CD4-positive, alpha-beta T cell treated with Interleukin-17A for 4 hours (primary cell): ENCODE data around the gene TNNT2.

Experiments used
- DNase-seq: peaks from one replicate; pipeline ENCODE4 v3.0.0-alpha.2; 2020; ENCODE audit warnings: mixed read lengths

TNNT2 gene

DNA sequence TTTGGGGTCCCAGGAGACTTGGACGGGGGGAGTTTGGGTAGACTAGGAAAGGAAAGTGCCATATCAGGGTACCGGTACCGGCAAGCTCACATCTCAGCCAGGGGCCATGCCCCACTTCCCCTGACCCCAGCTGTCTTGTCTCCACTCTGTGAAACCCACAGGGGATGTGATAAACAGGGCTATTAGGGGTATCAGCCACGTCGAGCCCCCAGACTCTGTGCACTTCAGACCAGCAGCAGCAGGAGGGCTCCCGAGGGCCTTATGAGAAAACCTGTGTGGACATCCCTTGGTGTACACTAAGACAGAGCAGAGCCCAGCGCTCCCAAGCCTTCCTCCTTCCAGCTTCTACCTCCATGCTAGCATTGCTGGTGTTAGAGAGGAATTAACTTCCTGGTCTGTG, 46.3 kb downstream of the TNNT2 start:
- DNase-seq, result no peak

DNA sequence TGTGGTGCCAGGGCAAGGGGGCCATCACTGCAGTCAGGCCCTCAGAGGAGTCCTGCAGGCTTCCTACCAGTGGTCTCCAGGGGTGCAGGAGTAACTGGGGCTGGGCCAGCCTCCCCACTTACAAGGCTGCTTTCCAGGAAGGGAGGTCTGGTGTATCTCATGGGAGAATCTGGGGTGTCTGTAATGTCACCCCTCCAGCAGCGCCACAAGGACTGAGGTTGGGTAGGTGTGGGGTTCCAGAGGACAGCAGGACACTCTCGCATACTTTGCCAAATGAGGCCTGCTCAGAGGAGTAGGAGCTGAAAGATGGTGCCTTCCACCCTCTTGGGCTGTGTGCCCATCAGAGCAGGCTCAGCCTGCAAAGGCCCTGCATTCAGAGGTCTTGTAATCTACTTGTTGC, 46.9 kb downstream of the TNNT2 start:
- no peak for DNase-seq

DNA sequence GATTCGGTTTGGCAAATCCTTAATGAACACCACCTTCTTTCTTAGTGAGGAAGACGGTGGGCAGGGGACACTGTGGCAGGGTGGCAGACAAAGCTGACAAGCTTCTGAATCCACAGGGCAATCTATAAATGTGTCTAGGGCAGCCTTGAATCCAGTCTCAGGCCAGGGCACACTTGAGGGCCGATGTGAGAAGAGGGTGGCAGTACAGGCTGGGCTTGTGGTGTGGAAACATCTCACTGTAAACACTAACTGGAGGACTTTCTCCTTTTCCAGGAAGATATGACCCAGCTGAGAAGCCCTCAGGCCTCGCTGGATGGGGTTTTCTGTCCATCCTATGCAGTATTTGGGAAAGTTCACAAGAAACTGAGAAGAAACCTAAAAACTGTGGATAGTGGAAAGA, 47.7 kb downstream of the TNNT2 start:
- DNase-seq, result no peak

DNA sequence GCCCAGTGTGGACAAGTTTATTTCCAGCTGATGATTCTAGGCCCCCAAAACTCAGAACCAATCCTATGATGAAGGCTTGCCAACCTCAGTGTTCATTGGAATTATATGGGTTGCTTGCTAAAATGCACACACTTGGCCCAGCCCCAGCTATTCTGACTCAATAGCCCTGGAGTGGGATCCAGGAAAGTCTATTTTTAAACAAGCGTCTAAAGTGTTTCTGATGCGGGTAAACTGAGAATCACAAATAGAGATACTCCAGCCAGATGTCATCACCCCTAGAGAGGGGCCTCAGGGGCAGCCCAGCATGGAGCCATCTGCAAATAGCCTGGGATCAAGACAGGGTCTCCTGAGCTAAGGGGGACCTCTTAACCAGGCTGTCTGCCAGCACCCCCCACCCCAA, 48.2 kb downstream of the TNNT2 start:
- DNase-seq, result no peak

DNA sequence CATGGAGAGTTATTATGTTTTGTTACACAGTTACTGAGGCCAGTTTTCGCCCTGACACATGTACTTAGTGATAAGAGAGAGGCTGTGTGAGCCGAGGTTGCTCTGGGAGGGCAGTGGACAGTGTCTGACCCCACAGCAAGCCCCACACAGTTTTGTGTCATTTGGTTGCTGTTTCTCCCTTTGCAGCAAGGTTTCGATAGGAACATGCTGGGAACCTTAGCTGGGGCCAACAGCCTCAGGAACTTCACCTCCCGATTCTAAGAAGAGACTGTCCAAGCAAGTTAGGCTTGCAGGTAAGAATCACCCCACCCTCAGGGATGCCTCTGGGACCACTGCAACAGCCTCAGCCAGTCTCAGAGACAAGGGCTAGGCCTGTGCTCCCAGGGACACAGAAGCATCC, 48.9 kb downstream of the TNNT2 start:
- DNase-seq, result no peak

DNA sequence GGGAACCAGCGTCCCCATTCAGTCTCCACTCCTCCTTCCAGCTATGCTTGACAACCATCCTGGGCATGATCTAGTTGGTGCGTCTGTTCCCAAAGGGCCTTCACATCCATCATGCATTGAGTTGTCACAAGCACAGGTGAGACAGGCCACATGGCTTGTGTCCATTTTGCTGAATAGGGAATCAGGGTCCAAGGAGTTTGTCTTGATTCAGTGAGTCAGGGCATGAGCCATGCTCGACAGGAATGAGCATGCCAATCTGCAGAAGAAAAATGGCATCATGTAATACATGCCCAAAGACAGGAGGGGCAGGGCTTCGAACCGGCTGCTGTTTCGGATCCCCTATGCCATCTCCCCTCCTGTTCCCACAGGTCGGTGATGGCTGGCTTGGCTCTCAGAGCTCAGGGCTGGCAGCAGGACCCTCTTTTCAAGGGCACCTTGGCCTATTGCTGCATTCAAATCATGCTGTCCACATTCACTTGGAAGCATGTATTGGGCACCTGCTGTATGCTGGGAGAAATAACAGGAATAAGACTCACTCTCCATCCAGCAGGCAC, 49.7 kb downstream of the TNNT2 start:
- DNase-seq, result no peak

DNA sequence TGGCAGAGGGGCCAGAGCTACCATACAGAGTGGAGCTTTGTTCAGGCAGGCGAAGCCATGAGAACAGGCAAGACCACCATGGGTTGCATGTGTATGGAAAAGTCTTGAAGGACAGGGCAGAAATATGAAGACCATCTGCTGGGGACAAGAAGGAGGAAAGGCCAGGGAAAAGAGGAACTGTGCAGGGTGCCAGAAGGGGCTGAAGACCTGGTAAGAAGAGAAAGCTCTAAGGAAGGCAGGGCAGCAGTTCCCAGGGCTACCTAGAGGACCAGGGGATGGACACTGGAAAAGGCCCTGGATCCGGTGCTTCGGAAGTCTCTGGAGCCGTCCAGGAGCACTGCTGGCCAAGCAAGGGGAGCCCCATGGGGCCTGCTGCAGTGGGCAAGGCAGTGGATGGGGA, 50.8 kb downstream of the TNNT2 start:
- DNase-seq, result no peak

DNA sequence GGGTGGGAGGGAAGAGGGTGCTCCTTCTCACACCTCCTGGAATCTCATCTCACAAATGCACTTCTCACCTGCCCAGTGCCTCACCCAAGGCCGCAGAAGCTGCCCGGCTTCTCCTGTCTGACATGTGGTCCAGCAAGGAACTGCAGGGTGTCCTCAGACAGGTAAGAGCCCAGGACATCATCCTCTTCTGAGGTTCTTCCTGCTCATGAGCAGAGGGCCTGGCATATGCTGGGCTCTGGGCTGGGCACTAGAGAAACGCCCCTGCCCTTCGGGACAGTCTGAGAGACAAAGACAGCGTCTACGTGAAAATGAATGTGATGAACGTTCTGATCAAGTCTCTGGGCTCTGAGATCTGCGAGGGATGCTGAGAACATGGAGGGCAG, 51.8 kb downstream of the TNNT2 start:
- DNase-seq, result no peak

DNA sequence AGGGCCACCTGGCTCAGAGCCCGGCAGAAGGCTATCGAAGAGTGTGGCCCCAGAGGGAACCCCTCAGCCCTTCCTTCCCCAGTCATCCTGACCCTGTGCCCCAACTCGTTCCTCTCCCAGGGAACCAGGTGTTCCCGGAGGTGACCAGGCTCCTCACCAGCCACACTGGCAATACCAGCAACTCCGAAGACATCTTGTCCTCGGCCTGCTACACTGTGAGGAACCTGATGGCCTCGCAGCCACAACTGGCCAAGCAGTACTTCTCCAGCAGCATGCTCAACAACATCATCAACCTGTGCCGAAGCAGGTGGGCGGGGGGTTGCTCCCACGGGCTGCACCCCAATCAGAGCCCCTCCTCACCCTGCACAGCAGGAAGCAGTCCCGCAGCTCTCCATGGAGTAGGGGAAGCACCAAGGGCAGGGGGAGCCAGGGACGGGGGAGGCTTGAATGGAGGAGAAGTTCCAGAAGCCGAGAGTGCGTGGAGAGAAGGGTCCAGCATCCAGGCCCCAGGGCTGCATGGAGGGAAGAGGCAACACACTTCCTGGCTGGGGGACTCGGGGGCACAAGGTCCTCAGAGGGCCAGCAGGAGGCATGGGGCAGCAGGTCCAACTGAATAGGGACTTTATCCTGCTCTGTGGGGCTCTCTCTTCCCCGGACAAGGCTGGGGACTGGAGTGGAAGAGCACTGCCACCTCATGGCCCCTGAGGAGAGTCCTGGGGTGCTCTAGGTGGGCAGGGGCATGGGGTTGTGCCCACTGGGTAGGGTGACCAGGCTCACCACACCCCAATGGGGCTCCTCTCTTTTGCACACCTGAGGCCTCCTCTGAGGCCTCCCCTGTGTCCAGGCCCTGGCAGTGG, 52.4 kb downstream of the TNNT2 start:
- no peak for DNase-seq

DNA sequence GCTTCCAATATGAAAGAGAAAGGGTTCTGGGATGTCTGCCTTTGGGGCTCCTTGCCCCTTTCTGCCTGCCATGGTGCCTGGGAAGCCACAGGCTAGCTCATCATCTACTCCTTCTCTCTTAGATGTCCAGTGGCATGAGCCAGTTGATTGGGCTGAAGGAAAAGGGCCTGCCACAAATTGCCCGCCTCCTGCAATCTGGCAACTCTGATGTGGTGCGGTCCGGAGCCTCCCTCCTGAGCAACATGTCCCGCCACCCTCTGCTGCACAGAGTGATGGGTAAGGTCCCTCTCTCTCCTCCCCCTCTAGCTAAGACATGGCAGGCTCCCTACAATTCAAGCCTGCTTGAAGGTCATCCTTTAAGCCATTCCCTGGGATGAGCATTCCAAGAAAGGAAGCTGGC, 53.2 kb downstream of the TNNT2 start:
- DNase-seq, result no peak

DNA sequence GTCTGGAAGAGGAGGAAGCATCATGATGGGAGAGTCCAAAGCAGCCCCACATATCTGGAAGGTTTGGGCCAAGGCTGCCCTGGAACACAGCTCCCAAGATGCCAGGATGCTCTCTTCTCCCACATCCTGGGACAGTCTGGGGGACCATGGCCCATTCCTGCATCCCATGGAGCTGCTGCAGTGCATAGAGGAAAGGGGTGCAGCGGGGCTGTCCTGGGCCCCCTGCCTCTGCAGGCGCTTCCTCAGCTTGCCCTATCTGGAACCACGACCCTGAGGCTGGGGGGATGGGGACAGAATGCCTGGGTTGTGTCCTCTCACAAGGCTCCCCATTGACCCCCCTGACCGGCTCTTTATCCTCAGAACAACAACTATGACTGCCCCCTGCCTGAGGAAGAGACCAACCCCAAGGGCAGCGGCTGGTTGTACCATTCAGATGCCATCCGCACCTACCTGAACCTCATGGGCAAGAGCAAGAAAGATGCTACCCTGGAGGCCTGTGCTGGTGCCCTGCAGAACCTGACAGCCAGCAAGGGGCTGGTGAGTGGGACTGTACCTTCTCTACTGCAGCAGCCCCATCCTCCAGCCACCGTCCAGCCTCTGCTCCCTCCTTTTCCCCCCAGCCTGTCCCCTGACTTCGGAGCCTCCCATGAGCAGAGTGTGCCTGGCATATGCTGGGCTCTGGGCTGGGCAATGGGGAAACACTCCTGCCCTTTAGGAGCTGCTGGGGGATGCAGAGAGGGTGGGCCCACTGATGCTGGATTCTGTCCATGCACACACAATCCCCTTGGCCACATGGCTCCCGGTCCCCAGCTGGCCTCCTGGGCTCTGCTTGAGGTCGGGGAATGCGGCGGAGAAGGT, 54.6 kb downstream of the TNNT2 start:
- DNase-seq, result no peak

DNA sequence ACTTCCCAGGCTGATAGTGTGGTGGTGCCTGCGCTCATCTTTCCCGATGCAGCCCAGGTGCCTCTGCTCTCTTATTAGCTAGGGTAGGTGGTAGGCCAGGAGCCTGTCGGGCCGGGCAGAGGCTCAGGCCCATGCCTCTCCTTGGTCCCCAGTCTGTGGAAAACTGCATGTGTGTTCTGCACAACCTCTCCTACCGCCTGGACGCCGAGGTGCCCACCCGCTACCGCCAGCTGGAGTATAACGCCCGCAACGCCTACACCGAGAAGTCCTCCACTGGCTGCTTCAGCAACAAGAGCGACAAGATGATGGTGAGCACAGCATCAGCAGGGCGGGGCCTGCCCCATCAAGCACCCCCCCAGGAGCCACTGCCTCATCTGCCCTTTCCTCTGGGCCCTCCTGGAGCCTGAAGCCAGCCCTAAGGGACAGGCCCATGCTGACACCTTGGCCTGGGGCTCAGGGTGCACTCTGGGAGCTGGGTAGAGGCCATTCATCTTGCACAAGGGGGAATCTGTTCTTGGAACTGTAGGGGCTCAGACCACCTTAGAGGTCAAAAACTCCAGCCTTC, 55.6 kb downstream of the TNNT2 start:
- DNase-seq, result no peak

DNA sequence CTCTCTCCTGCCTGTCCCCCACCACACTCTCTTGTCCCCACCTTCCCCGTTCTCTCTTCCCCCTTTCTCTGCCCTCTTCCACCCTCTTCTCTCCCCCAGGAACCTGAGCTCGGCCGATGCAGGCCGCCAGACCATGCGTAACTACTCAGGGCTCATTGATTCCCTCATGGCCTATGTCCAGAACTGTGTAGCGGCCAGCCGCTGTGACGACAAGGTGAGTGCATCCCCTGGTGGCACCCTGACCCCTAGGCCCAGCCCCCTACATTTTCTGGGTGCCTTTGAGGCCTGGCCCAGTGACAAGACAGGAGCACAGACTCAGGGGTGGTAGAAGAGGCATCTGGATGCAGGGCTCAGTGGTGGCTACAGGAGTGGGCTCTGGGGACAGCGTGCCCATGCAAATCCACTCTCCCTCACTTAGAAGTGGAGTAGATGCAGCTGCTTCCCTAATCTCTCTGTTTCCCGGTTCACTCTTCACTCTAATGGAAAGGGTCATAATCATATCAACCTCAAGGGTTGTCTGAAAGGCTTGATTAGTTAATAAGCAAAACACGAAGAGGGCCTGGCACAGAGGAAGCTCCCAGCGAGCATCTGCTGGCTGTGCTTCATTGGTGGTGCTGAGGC, 57.2 kb downstream of the TNNT2 start:
- DNase-seq, result no peak

DNA sequence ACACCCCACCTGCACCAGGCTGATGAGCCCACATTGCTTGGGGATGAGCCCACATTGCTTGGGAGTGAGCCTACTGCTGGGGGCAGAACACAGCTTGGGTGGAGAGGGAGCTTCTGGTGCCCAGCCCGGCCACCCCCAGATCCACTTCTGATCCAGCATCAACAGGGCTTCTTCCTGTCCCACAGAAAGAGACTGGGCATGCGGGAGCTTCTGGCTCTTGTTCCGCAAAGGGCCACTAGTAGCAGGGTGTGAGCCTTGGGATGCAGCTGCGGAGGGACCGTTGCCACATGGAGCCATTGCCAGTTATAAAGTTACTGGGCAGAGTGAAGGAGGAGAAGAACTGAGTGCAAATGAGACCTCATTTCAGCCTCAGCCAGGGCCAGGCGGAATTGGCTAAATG, 57.8 kb downstream of the TNNT2 start:
- no peak for DNase-seq

DNA sequence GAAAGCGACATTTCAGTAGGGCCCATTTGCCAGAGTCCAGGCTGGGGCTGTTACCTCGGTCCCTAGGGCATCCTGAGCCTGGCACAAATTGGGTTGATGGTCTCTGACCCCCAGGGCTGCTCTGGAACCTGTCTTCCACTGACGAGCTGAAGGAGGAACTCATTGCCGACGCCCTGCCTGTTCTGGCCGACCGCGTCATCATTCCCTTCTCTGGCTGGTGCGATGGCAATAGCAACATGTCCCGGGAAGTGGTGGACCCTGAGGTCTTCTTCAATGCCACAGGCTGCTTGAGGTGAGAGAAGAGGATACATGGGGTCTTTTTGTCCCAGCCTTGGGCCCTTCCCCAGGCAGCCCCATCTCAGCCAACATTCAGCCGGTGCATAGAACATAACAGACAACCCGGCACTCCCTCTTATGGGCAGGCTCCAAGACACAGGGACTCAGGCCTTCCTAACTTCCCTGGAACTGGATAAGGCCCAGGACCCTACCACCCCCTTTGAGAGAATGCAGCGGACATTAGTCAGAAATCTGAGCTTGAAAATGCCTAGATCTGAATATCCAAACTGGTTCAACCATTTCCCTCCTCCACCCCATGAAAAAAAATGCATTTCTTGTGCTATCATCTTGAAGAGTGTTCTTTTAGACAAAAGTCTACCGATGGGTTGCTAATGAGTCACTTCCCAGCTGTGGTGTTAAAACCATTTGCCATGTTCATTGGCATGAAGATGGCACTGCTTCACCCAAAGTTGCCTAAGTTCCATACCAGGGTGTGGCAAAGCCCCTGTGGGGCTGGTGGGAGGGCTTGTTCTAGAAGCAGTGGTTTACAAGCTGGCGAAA, 58.8 kb downstream of the TNNT2 start:
- no peak for DNase-seq

DNA sequence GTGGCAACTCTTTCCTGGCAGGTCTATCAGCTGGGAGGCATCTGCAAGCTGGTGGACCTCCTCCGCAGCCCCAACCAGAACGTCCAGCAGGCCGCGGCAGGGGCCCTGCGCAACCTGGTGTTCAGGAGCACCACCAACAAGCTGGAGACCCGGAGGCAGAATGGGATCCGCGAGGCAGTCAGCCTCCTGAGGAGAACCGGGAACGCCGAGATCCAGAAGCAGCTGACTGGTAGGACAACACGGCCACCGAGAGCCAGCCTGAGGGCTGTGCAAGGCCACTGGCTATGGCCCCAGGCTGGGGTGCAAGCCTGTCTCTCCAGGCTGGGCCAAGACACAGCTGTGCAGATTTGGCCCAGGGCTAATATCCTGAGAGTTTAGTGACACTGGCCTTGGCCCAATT, 59.9 kb downstream of the TNNT2 start:
- DNase-seq, result no peak

DNA sequence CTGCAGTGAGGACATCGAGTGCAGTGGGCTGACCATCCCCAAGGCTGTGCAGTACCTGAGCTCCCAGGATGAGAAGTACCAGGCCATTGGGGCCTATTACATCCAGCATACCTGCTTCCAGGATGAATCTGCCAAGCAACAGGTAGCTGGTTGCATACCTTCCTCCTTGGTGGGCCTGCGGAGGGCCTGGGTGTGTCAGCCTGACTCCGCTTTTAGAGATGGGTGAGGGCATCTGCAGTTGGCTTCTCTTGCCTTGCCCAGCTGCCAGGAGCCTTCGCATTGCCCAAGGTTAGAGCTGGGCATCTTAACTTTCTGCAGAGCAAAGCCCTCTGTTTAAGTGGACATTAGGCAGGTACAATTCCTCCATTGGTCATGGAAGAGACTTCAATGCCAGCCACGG, 60.9 kb downstream of the TNNT2 start:
- no peak for DNase-seq

DNA sequence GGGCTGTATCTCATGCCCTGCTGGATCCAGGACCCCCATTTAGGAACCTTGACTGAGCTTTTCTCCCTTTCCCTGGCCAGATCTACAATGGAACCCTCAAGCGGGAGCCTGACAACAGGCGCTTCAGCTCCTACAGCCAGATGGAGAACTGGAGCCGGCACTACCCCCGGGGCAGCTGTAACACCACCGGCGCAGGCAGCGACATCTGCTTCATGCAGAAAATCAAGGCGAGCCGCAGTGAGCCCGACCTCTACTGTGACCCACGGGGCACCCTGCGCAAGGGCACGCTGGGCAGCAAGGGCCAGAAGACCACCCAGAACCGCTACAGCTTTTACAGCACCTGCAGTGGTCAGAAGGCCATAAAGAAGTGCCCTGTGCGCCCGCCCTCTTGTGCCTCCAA, 64.4 kb downstream of the TNNT2 start:
- DNase-seq, result no peak

DNA sequence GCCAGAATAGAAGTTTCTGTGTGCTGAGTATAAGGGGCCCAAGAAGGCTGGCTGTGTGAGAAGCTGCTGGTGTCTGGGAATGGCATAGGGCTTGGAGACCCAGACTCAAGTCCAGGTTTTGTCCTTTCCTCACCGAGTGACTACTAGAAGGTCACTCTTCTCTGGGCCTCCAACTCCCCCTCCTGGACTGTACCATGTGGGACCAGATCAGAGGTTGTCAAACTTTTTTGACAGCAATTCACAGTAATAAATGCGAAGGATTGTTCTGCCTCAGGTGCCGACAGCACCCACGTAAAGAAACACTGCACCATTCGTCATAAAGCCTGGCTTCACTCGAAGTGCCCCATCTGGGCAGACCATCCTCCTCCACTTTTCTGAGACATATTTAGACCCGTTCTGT, 65.2 kb downstream of the TNNT2 start:
- DNase-seq, result no peak

DNA sequence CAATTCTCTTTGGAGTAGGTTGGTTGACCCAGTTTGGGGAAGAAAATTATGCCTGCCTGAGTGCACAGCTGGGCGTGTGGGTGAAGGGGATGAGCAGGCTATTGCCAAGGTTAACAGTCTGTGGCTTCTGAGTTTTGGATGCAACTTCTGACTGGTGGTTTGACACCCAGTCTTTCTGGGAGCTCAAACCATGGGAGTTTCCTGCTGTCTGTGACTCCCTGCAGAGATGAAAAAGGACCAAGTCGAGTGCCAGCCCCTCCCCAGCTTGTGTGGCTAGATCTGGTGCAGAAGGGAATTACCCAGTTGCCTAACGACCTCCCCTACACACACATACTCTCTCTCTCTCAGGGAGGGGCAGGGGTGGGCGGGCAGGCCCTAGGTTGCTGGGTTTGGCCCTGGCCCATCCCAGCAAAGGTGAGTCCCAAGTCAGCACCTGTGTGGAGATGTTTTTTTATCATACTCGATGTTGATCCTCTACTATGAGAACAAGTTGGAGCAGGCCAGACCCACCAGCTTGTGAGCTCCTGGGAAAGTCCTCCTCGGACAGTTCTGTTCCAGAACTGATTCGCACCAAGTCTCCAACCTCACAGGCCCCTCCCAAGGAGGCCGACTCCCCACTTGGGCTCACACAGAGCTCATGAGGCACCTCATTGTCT, 66.0 kb downstream of the TNNT2 start:
- DNase-seq, result no peak

DNA sequence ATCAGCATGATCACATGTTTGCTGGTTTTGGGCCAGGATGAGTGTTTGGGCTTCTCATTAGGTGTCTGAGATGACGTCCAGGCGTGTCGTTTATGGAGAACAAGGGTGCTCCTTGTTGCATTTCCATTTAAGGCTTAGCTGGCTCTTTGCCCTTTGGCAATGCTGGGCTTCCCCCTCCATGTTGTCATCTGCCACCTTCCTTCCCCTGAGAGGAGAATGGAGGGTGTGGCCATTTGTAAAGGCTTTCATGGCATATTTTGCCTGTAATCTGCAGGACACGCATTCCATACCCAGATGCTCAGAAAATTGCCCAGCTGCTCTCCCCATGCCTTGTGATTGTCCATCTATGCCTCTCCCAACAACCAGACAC, 66.5 kb downstream of the TNNT2 start:
- DNase-seq, result no peak
